Stimulated activated CD4-positive, alpha-beta T cell treated with anti-CD3 and anti-CD28 coated beads, TNF-alpha, amount 100 ng/mL, for 48 hours (primary cell): ENCODE measurements around the gene WDR72.
"Not testable (repeated sequence)": the region's sequence is repeated elsewhere in the genome, so short reads cannot be mapped to it uniquely, and the experiment has no call there.

Experiments used
- DNase-seq, 3 donors: peaks; one replicate each; pipeline ENCODE4 v3.0.0-alpha.2; 2020; ENCODE audit warnings: low read depth in 3 of 3

Gene WDR72

GRCh38 chr15:53590380-53590779 is 169.1 kb downstream of the WDR72 start:
- no peak for DNase-seq

- no peak for DNase-seq
Measured at GRCh38 chr15:53589520-53590057, 169.9 kb downstream of the WDR72 start.

GRCh38 chr15:53588773-53589172 is 170.7 kb downstream of the WDR72 start:
- DNase-seq = no peak

GRCh38 chr15:53586799-53587198 is 172.7 kb downstream of the WDR72 start:
- peak in 2 of 3 donors; percentile 2 to 8 for DNase-seq

- no peak for DNase-seq
Measured at GRCh38 chr15:53581513-53581912, 177.9 kb downstream of the WDR72 start.

GRCh38 chr15:53580366-53580765 is 179.1 kb downstream of the WDR72 start:
- DNase-seq = no peak

- no peak for DNase-seq
Measured at GRCh38 chr15:53576841-53577240, 182.6 kb downstream of the WDR72 start.

GRCh38 chr15:53573091-53573490 is 186.4 kb downstream of the WDR72 start:
- DNase-seq = no peak

- no peak for DNase-seq
Measured at GRCh38 chr15:53569751-53570480, 189.5 kb downstream of the WDR72 start.

- no peak for DNase-seq
Measured at GRCh38 chr15:53566912-53567311, 192.6 kb downstream of the WDR72 start.

GRCh38 chr15:53565721-53566120 is 193.7 kb downstream of the WDR72 start:
- DNase-seq = no peak

GRCh38 chr15:53564647-53565046 is 194.8 kb downstream of the WDR72 start:
- no peak for DNase-seq

- DNase-seq = no peak
Measured at GRCh38 chr15:53563627-53564026, 195.8 kb downstream of the WDR72 start.

GRCh38 chr15:53559364-53560277 is 199.8 kb downstream of the WDR72 start:
- no peak for DNase-seq

GRCh38 chr15:53558384-53558783 is 201.1 kb downstream of the WDR72 start:
- DNase-seq = no peak

GRCh38 chr15:53555226-53555625 is 204.2 kb downstream of the WDR72 start:
- DNase-seq = no peak

- no peak for DNase-seq
Measured at GRCh38 chr15:53549697-53550305, 209.7 kb downstream of the WDR72 start.

- DNase-seq = no peak
Measured at GRCh38 chr15:53548236-53548635, 211.2 kb downstream of the WDR72 start.

GRCh38 chr15:53540626-53541300 is 218.7 kb downstream of the WDR72 start:
- DNase-seq = not testable (repeated sequence)

- DNase-seq = no peak
Measured at GRCh38 chr15:53539878-53540277, 219.6 kb downstream of the WDR72 start.

- DNase-seq = no peak
Measured at GRCh38 chr15:53536479-53537120, 222.9 kb downstream of the WDR72 start.
